ENCODE data around the gene SGK2. TPM values are rescaled to one million over a fixed set of nuclear protein-coding genes. Genes with fewer than 3 reads are reported as not detected.

SGK2 gene
- total RNA-seq, 4 donors from 2014 or later, result 0.87 to 3.6 (median 1.3) TPM

GRCh38 chr20:43563991-43564390 is 5.2 kb downstream of the SGK2 start:
- Histone ChIP-seq H3K4me1 (no peaks in the 10 kb centered on the region), H3K36me3 (peaks cover 0 to 8% (median 0%) of the 10 kb centered on the region in 3 donors), H3K27ac (no peak overlapping the region), H3K4me3 (no peak overlapping the region), H3K9me3 (no peaks in the 10 kb centered on the region), H3K27me3 (no peaks in the 10 kb centered on the region)
- no peak for DNase-seq (ENCODE audit: low spot score in 2 of 2)
- 90 to 95% methylated on average over 7 of the region's 7 CpGs for WGBS, 2 donors
- no peak for TF ChIP-seq EP300 (IDR thresholded peaks at IDR 0.05)
- TF ChIP-seq POLR2A (IDR thresholded peaks at IDR 0.05), result no peak
- TF ChIP-seq, protein P1, sequence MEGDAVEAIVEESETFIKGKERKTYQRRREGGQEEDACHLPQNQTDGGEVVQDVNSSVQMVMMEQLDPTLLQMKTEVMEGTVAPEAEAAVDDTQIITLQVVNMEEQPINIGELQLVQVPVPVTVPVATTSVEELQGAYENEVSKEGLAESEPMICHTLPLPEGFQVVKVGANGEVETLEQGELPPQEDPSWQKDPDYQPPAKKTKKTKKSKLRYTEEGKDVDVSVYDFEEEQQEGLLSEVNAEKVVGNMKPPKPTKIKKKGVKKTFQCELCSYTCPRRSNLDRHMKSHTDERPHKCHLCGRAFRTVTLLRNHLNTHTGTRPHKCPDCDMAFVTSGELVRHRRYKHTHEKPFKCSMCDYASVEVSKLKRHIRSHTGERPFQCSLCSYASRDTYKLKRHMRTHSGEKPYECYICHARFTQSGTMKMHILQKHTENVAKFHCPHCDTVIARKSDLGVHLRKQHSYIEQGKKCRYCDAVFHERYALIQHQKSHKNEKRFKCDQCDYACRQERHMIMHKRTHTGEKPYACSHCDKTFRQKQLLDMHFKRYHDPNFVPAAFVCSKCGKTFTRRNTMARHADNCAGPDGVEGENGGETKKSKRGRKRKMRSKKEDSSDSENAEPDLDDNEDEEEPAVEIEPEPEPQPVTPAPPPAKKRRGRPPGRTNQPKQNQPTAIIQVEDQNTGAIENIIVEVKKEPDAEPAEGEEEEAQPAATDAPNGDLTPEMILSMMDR (IDR thresholded peaks at IDR 0.05), result no peak

DNA sequence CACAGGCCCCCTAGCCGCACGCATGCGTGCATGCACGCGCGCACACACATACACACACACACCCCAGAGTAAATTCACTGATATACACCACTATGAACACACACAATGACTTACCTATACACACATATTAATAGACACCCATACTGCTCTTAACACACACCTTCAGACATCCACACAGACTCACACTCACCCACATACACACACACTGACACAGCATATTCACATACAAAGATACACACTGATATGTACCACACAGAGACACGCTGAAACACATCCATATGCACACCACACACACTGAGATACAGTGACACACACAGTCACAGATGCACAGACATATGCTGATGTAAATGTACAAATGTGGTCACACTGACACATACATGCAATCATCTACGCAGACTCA is 5.6 kb downstream of the SGK2 start:
- WGBS, 2 donors, result 97% methylated on average over 8 of the region's 8 CpGs
- no peaks in the 10 kb centered on the region for H3K9me3 ChIP-seq

DNA sequence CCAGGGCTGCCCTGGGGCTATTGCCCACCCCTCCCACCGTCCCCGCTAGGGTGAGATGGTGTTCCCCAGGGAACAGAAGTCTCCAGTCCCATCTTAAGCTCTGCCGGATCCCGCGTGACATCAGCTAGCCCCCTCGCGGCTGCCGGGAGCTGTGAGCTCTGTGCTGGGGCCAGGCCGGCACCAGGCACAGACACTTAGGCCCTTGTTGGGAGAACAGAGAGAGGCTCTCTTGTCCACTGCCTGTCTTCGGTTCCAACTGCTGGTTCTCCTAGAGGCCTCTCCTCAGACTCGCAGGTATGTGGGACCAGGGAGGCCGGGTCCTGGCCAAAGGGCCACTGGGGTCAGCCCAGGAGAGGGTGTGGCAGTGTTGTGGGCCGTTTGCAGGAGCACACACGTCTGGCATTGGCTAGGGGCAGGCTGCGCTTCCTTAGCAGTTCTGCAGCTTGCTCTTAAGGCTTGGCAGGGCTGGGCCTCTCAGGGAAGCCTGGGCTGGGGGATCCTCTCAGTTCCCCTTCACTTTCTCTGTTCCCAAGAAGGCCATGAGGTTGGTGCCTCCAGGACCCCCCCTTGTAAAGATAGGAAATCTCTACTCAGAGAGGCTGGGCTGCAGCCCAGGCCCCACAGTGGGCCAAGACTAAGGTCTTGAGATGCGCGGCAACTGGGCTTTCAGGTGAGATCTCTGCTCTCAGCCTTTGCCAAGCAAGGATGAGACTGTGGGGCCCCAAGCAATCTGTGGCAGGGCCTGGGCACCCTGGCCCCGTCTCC is 6.3 kb downstream of the SGK2 start:
- TF ChIP-seq POLR2A (IDR thresholded peaks at IDR 0.05) (no peak), EP300 (IDR thresholded peaks at IDR 0.05) (no peak)
- TF ChIP-seq, protein P1 (IDR thresholded peaks at IDR 0.05), result no peak
- peaks cover 0 to 12% (median 0%) of the 10 kb centered on the region in 3 donors for H3K36me3 ChIP-seq
- no peak overlapping the region for H3K27ac ChIP-seq
- H3K9me3 ChIP-seq, result no peaks in the 10 kb centered on the region
- 60 to 72% methylated on average over 14 to 17 of the region's 18 CpGs for WGBS, 2 donors
- H3K4me1 ChIP-seq, result no peaks in the 10 kb centered on the region
- H3K4me3 ChIP-seq, result no peak overlapping the region
- DNase-seq (ENCODE audit: low spot score in 2 of 2), result no peak
- no peaks in the 10 kb centered on the region for H3K27me3 ChIP-seq

More for the DNA sequence above, 5.6 kb downstream of the SGK2 start:
- no peaks in the 10 kb centered on the region for H3K27me3 ChIP-seq
- no peak overlapping the region for H3K27ac ChIP-seq
- no peak for TF ChIP-seq POLR2A (IDR thresholded peaks at IDR 0.05)
- TF ChIP-seq EP300 (IDR thresholded peaks at IDR 0.05), result no peak
- TF ChIP-seq, protein P1 (IDR thresholded peaks at IDR 0.05), result no peak
- H3K36me3 ChIP-seq, result peaks cover 0 to 8% (median 0%) of the 10 kb centered on the region in 3 donors
- no peak for DNase-seq (ENCODE audit: low spot score in 2 of 2)
- H3K4me1 ChIP-seq, result no peaks in the 10 kb centered on the region
- H3K4me3 ChIP-seq, result no peak overlapping the region

DNA sequence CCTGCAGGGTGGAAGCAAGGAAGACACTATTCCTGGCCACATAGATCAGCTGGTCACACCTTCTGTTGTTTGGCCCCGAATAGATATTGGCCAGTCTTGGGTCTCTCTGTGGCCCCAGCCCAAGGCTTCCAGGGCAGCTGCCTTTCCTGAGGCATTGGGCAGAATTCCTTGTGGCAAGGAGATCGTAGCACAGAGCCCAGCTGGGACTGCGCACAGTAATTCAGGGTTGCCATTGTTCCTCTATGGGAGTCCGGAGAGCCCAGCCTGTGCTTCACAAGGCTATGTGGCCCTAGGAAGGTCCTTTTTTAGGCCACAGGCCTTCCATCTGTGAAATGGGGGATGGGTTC is 6.9 kb downstream of the SGK2 start:
- 93 to 95% methylated on average over 4 of the region's 4 CpGs for WGBS, 2 donors
- no peak for DNase-seq (ENCODE audit: low spot score in 2 of 2)

GRCh38 chr20:43567477-43567876 is 8.7 kb downstream of the SGK2 start:
- no peak for DNase-seq (ENCODE audit: low spot score in 2 of 2)

More for the DNA sequence above, 6.9 kb downstream of the SGK2 start:
- Histone ChIP-seq H3K4me3 (no peak overlapping the region), H3K4me1 (no peaks in the 10 kb centered on the region), H3K27me3 (no peaks in the 10 kb centered on the region), H3K36me3 (peaks cover 0 to 12% (median 0%) of the 10 kb centered on the region in 3 donors), H3K27ac (no peak overlapping the region), H3K9me3 (no peaks in the 10 kb centered on the region)
- no peak for TF ChIP-seq EP300 (IDR thresholded peaks at IDR 0.05)
- TF ChIP-seq, protein P1 (IDR thresholded peaks at IDR 0.05), result no peak
- TF ChIP-seq POLR2A (IDR thresholded peaks at IDR 0.05), result no peak

More at GRCh38 chr20:43567477-43567876, 8.7 kb downstream of the SGK2 start:
- 71 to 85% methylated on average over 9 of the region's 9 CpGs for WGBS, 2 donors
- no peak for TF ChIP-seq POLR2A (IDR thresholded peaks at IDR 0.05)
- TF ChIP-seq, protein P1 (IDR thresholded peaks at IDR 0.05), result no peak
- Histone ChIP-seq H3K9me3 (no peaks in the 10 kb centered on the region), H3K36me3 (peaks cover 0 to 12% (median 0%) of the 10 kb centered on the region in 3 donors), H3K4me1 (no peaks in the 10 kb centered on the region), H3K4me3 (no peak overlapping the region), H3K27me3 (no peaks in the 10 kb centered on the region), H3K27ac (no peak overlapping the region)
